ENCODE data around the gene TMEM178A.

TMEM178A gene

GRCh38 chr2:39658371-39658770 is 7.3 kb upstream of the TMEM178A start:
- TF ChIP-seq CTCF (IDR thresholded peaks at IDR 0.05; ENCODE audit: insufficient read depth, low read depth, low read length, missing control alignments) = no peak
- no peak for DNase-seq (ENCODE audit: low read depth)
- H3K4me3 ChIP-seq (ENCODE audit: low read length) = no peak overlapping the region

GRCh38 chr2:39659765-39660611 is 5.7 kb upstream of the TMEM178A start:
- H3K4me3 ChIP-seq (ENCODE audit: low read length) = no peak overlapping the region
- no peak for TF ChIP-seq CTCF (IDR thresholded peaks at IDR 0.05; ENCODE audit: insufficient read depth, low read depth, low read length, missing control alignments)
- DNase-seq (ENCODE audit: low read depth) = peak; percentile 39

GRCh38 chr2:39660612-39661236 is 5.0 kb upstream of the TMEM178A start:
- peak; percentile 49 for DNase-seq (ENCODE audit: low read depth)
- H3K4me3 ChIP-seq (ENCODE audit: low read length) = no peak overlapping the region
- TF ChIP-seq CTCF (IDR thresholded peaks at IDR 0.05; ENCODE audit: insufficient read depth, low read depth, low read length, missing control alignments) = no peak

GRCh38 chr2:39661826-39662225 is 3.9 kb upstream of the TMEM178A start:
- no peak overlapping the region for H3K4me3 ChIP-seq (ENCODE audit: low read length)
- DNase-seq (ENCODE audit: low read depth) = no peak
- TF ChIP-seq CTCF (IDR thresholded peaks at IDR 0.05; ENCODE audit: insufficient read depth, low read depth, low read length, missing control alignments) = no peak

GRCh38 chr2:39663187-39663930 is 2.4 kb upstream of the TMEM178A start:
- no peak overlapping the region for H3K4me3 ChIP-seq (ENCODE audit: low read length)
- no peak for TF ChIP-seq CTCF (IDR thresholded peaks at IDR 0.05; ENCODE audit: insufficient read depth, low read depth, low read length, missing control alignments)
- DNase-seq (ENCODE audit: low read depth) = no peak

- no peak overlapping the region for H3K4me3 ChIP-seq (ENCODE audit: low read length)
- no peak for TF ChIP-seq CTCF (IDR thresholded peaks at IDR 0.05; ENCODE audit: insufficient read depth, low read depth, low read length, missing control alignments)
- no peak for DNase-seq (ENCODE audit: low read depth)
Measured at GRCh38 chr2:39664232-39664887, 1.4 kb upstream of the TMEM178A start.

All from epithelial cell of esophagus (primary cell).